Type B pancreatic cell (in vitro differentiated cells): ENCODE data around the gene COX8A. TPM values are rescaled to one million over a fixed set of nuclear protein-coding genes. Genes with fewer than 3 reads are reported as not detected.

ENCODE experiments used
- DNase-seq: peaks from one replicate; pipeline ENCODE4 v3.0.0; 2021; ENCODE audit warnings: mixed read lengths; ENCODE audit not compliant: unreplicated experiment; ENCODE audit errors: extremely low spot score
- H3K27ac Mint-ChIP-seq: 2 replicates; pipeline ENCODE4 v1.8.0; 2021; ENCODE audit warnings: mild to moderate bottlenecking, mixed read lengths
- H3K27me3 Mint-ChIP-seq: 2 replicates; pipeline ENCODE4 v1.8.0; 2021; ENCODE audit warnings: mixed read lengths
- H3K36me3 Mint-ChIP-seq: 2 replicates; pipeline ENCODE4 v1.8.0; 2021; ENCODE audit warnings: mixed read lengths
- H3K4me1 Mint-ChIP-seq: one replicate; pipeline ENCODE4 v1.8.0; 2021; ENCODE audit warnings: mixed read lengths; ENCODE audit not compliant: unreplicated experiment
- H3K4me3 Mint-ChIP-seq: 2 replicates; pipeline ENCODE4 v1.8.0; 2021; ENCODE audit warnings: mild to moderate bottlenecking, mixed read lengths
- H3K9me3 Mint-ChIP-seq: 2 replicates; pipeline ENCODE4 v1.8.0; 2021; ENCODE audit warnings: mixed read lengths
- CTCF ChIP-seq: fragments of 200-600 bp; sonication (generic); conservative IDR thresholded peaks from 2 replicates; pipeline ENCODE4 v1.5.0; 2021; ENCODE audit warnings: antibody characterized with exemption, mild to moderate bottlenecking
- total RNA-seq: library from RNA; stranded (reverse); gene quantifications from 2 replicates; pipeline ENCODE4 v1.2.1, GENCODE V29; 2021; ENCODE audit warnings: low replicate concordance

Gene COX8A
- total RNA-seq, 1 donor from 2014 or later = 307 TPM

GRCh38 chr11:63942803-63943202 lies 31.6 kb upstream of the COX8A start:
- H3K27me3 Mint-ChIP-seq = no peaks in the 10 kb centered on the region
- TF ChIP-seq CTCF = no peak
- peaks cover 36% of the 10 kb centered on the region for H3K4me1 Mint-ChIP-seq
- H3K36me3 Mint-ChIP-seq = no peaks in the 10 kb centered on the region
- H3K27ac Mint-ChIP-seq = no peak overlapping the region
- H3K4me3 Mint-ChIP-seq = no peak overlapping the region
- H3K9me3 Mint-ChIP-seq = no peaks in the 10 kb centered on the region
- no peak for DNase-seq

- no peaks in the 10 kb centered on the region for H3K36me3 Mint-ChIP-seq
- no peak for TF ChIP-seq CTCF
- peaks cover 33% of the 10 kb centered on the region for H3K4me1 Mint-ChIP-seq
- H3K4me3 Mint-ChIP-seq = no peak overlapping the region
- H3K27me3 Mint-ChIP-seq = no peaks in the 10 kb centered on the region
- H3K27ac Mint-ChIP-seq = peak overlapping the region; percentile 59
- H3K9me3 Mint-ChIP-seq = no peaks in the 10 kb centered on the region
- DNase-seq = no peak
Measured at GRCh38 chr11:63944987-63945386, 29.4 kb upstream of the COX8A start.

GRCh38 chr11:63945477-63946163 lies 28.8 kb upstream of the COX8A start:
- H3K4me3 Mint-ChIP-seq = no peak overlapping the region
- TF ChIP-seq CTCF = peak; percentile 80
- no peaks in the 10 kb centered on the region for H3K9me3 Mint-ChIP-seq
- DNase-seq = no peak
- peak overlapping the region; percentile 59 for H3K27ac Mint-ChIP-seq
- no peaks in the 10 kb centered on the region for H3K27me3 Mint-ChIP-seq
- H3K4me1 Mint-ChIP-seq = peaks cover 28% of the 10 kb centered on the region
- H3K36me3 Mint-ChIP-seq = peaks cover under 1% of the 10 kb centered on the region

GRCh38 chr11:63951779-63952536 lies 22.5 kb upstream of the COX8A start:
- Mint-ChIP-seq H3K4me3 (no peak overlapping the region), H3K9me3 (no peaks in the 10 kb centered on the region), H3K36me3 (peaks cover 16% of the 10 kb centered on the region), H3K27ac (peak overlapping the region; percentile 27), H3K27me3 (no peaks in the 10 kb centered on the region), H3K4me1 (peaks cover 5% of the 10 kb centered on the region)
- DNase-seq = no peak
- no peak for TF ChIP-seq CTCF

GRCh38 chr11:63952570-63952969 lies 21.9 kb upstream of the COX8A start:
- no peak for DNase-seq
- no peak overlapping the region for H3K27ac Mint-ChIP-seq
- TF ChIP-seq CTCF = no peak
- no peak overlapping the region for H3K4me3 Mint-ChIP-seq
- H3K9me3 Mint-ChIP-seq = no peaks in the 10 kb centered on the region
- peaks cover 5% of the 10 kb centered on the region for H3K4me1 Mint-ChIP-seq
- H3K27me3 Mint-ChIP-seq = no peaks in the 10 kb centered on the region
- H3K36me3 Mint-ChIP-seq = peaks cover 16% of the 10 kb centered on the region
